GM21825 (cell line): ENCODE measurements around the gene ABI1.

Experiments
- ATAC-seq: cut with Tn5 transposase; IDR thresholded peaks from one replicate; pipeline ENCODE4 v1.9.1; 2021; ENCODE audit warnings: mild to moderate bottlenecking, moderate library complexity; ENCODE audit not compliant: unreplicated experiment

The ABI1 gene

DNA sequence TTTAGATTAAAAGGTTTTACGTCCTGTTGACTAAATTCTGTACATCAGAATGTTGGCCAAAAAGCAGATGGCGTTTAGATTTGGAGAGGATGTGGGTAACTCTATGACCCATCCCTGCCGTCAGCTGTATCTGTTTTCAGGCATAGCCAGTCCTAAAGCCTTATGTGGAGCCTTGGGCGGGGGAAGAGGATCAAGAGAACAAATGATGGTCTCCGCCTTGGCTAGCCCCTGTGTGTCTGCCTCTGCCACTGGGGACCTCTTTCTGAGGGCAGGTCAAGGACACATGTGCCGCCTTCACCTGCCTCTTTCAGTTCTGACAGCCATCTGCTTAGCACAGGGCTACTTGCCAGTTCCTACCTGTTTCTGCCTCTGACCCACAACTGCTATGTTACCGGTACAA is 139.2 kb downstream of the ABI1 start:
- no peak for ATAC-seq

DNA sequence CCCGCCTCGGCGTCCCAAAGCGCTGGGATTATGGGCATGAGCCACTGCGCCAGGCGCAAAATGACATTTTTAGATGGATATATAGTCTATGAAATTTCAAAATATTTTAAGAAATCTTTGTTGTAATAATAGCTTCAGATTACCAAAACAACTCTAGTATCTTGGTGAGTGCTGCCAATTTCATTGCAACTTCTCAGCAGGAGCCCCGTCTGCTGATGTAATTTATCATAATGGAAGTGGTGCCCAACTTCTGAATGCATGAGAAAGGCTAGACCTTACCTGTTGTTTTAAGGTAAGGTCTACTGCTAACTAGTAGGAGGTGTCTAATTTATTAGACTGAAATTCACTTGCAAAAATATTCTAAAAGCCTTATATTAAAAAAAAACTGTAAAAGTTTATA is 143.3 kb downstream of the ABI1 start:
- ATAC-seq, result no peak

DNA sequence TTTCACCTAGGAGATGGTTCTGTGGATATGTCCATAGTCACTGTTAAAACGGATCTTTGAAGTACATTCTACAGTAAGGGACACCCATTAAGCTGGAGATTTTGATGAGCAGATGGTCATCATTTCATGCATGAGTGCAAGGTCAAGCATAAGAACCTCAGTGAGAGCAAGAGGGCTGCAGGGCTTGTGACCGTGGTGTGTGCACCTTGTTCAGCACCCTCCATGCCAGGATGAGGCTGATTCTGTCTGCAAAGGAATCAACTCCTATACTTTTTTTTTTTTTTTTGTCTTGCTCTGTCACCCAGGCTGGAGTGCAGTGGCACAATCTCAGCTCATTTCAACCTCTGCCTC is 145.6 kb downstream of the ABI1 start:
- no peak for ATAC-seq

DNA sequence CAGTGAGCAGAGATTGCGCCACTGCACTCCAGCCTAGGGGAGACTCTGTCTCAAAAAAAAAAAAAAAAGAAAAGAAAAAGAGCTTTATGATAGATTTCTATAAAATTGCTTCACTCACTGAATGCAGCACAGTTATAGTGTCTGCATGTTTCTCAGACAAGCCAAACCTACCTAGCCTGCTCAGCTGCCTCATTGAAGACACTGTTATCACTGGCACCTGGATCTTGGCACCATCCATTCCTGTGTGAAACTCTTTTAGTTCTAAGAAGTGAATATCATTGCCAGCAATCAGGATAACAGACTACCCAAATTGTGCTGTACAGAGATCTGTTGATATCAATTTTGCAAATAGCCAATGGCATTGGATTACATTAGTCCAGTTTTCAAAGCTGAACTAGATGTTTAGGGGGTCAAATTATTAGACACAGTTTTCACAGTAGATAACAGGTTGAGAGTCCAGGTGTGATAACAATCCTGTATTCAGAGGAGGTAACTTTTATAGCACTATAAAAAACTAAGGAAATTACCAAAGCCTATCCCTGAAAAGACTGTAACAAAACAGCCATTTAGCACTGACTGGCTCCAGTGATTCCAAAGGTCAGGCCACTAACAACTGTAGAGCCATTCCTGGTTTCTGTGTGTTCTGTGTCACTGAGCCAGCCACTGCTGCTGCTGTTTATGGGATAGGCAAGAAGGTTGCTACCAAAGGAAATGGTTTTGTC is 146.2 kb downstream of the ABI1 start:
- no peak for ATAC-seq

DNA sequence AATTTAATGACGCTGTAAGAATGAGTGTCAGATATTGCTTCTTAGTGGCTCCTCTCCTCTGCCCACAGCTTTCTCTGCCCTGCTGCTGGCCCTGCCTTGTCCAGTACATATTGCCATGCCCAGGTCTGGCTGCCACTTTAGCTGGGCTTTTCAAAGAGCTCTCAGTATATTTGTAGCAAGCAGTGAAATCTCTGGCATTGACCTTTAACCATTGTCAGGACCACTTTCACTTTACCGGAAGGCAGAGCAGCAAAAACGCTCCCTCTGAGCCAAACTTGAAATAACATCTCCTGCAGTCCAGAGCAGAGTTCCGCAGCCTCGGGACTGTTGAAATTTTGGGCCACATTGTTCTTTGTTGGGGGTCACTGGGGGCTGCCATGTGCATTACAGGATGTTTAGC is 149.4 kb downstream of the ABI1 start:
- ATAC-seq, result no peak

DNA sequence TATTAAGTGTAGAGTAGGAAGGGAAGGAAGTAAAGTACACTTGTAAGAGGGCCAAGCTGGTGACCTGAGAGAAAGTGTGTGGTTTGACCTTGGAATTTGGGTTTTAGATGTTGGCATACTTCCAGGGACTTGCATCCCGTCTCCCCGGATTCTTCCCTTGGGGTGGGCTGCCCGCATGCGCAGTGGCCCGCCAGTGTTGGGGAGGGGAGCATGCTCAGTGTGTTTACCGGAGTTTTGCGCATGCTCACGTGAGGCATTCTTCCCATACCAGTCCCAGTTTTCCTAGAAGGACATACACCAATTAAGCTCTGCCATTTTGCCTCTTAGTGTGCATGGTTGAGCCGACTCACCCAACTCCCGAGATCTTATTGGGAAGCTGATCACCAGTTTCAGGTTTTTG is 153.8 kb downstream of the ABI1 start:
- no peak for ATAC-seq

DNA sequence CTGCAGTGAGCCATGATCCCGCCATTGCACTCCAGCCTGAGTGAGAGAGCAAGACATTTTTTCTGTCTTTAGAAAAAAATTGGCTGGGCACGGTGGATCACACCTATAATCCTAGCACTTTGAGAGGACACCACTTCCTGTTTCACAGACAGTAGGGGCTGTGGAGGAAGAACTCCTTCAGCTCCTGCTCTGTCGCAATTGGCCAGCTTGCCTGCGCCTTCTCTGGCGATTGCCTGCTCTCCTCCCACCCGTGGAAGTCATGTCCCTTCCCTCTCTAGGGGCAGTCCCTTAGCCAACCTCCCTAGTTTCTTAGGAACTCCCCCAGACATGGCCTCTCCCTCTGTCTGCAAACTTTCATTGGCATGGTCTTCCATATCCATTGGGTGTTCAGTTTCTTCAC is 154.6 kb downstream of the ABI1 start:
- ATAC-seq, result no peak

DNA sequence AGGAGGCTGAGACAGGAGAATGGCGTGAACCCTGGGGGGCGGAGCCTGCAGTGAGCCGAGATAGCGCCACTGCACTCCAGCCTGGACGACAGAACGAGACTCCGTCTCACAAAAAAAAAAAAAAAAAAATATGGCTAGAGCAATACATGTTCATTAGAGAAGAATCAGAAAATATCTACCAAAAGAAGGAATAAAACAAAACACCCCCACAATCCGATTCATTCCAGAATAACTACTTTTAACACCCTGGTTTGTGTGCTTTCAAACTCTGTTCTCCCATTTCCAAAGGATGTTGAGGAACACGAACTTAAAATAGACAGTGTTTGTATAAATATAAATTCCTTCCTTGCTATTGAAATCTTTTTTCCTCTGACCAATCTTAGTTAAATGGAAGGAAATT is 156.8 kb downstream of the ABI1 start:
- ATAC-seq, result no peak

DNA sequence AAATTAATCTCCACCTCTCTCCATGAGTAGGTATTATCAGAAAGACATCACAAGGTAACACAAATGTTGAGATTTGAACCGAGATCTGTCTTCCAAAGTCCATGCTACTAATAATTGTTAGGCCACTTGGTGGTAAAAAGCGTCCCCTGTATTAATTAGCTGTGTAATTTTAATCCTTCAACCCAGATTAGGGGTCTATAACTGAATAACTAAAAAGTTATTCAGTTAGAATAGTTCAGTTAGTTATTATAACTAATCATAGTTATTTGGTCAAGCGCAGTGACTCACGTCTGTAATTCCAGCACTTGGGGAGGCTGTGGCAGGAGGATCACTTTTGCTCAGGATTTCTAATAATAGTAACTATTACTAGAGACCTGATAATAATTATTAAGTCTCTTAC is 157.7 kb downstream of the ABI1 start:
- no peak for ATAC-seq

DNA sequence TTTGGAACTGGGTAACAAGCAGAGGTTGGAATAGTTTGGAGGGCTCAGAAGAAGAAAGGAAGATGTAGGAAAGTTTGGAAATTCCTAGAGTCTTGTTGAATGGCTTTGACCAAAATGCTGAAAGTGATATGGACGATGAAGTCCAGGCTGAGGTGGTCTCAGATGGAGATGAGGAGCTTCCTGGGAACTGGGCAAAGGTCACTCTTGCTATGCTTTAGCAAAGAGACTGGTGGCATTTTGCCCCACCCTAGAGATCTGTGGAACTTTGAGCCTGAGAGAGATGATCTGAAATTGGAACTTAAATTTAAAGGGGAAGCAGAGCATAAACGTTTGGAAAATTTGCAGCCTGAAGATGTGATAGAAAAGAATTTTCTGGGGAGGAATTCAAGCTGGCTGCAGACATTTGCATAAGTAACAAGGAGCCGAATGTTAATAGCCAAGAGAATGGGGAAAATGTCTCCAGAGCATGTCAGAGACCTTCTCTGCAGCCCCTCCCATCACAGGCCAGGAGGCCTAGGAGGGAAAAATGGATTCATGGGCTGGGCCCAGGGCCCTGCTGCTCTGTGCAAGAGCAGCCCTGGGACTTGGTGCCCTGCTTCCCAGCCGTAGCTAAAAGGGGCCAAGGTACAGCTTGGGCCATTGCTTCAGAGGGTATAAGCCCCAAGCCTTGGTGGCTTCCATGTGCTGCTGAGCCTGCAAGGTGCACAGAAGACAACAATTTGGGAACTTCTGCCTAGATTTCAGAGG is 159.7 kb downstream of the ABI1 start:
- ATAC-seq, result no peak

DNA sequence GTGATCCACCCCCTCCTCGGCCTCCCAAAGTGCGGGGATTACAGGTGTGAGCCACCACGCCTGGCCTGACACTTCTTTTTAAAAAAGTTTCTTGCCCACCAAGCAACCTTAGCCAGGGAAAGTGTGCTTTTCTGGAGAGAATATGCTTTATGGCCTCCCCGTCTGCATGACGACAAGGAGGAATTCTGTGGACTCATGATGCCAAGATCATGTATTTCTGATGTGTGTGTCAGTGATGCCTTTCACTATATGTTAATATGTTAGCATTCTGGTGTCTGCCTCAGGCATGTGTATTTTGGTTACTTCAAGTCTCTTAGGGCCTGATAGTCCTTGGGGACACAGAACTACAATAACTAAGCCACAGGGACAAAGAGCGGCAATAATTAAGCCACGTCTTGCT is 161.1 kb downstream of the ABI1 start:
- no peak for ATAC-seq

DNA sequence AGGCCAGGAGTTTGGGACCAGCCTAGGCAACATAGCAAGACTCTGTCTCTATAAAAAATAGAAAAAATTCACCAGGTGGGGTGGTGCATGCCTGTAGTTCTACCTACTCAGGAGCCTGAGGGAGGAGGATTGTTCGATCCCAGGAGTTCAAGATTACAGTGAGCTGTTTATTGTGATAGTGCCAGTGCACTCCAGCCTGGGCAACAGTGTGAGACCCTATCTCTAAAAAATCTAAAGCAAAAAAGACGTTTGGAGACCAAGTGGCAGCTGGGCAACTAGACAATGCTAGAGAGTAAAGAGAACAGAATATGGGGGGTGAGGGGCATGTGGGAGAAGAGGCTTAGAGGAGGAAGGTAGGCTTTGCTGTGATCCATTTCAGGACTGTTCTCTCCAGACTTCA is 161.8 kb downstream of the ABI1 start:
- ATAC-seq, result no peak

DNA sequence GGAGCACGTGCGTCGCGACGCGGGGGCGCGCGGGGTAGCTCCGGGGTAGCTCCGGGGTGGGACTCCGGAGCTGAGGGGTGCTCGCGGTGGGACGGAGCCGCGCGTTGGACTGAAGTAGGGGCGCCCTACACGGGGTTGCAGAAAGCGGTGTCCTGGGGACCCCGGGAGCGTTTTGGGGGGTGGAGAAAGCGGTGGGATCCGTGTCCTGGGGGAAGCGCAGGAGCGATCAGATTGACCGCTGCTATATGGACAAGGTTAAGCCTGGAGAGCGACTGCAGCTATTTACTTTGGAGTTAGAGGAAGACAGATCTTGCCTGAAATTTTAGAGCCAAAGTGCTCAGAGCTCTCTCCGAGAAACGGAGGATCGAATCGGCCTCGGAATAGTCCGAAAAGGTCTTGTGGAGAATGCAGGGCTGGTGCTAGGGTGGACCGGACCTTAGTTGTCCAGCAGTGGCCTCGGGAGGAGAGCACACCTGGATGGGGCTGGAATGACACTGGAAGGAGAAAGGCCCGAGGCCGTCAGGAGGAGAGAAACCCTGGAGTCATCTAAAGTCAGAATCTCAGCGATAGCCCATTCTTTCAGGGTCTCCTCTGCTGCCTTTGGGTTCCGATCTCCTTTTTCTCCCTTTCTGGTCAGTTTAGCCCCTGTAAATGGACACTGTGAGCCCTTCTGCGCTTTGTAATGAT is 162.7 kb downstream of the ABI1 start:
- no peak for ATAC-seq

DNA sequence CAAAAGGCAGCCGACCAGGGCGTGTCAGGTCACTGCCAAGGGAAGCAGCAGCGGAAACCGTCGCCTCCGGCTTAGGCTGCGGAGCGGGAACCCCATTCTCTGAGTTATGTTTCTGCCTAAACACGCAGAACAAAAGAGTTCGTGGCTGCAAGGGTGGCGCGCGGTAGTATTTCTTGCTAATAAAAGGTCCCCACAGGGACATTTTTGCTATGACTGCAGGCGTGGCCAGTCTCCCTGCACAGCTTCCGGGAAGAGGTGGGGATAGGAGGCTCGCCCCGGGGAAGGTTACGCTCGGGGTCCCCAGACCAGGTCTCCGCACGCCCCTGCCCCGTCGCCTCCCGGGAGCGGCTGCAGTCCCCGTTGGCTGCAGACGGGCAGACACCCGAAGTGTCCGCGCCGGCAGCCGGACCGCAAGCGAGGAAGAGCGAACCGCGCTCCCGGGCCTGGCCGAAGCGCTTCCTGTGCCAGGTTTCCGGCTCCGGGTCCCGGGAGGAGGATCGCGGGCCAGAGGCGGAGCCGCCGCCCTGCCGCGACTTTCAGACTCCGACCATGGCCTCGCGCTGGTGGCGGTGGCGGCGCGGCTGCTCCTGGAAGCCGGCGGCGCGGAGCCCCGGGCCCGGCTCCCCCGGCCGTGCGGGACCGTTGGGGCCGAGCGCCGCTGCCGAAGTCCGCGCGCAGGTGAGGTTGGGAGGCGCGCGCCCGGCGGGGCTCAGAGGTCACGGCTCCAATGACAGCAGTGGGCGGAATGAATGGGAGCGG is 163.4 kb downstream of the ABI1 start, which contains the start of gene PDSS1:
TSS of gene PDSS1 (plus strand) at position 539 of the 759 bp plus-strand sequence. CDS start at position 550, 11 bp downstream.
- peak; percentile 80 for ATAC-seq

DNA sequence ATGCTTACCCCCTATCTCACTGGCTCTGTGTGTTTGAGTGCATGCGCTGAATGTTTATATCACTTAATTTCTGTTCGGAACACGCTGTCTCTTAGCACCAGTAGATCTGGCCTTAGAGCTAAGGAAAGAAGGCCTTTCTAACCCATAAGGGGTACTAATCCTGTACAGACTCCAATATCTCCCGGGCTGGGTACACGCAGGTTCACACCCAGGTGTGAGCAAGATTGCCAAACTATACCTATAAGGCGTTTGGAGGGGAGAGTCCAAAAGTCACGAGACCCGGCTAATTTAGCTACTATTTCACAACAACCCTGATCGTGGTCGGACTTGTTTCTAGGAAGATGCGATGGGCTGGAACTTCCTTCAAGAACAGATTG is 164.0 kb downstream of the ABI1 start:
- no peak for ATAC-seq
